Activated CD4-positive, alpha-beta T cell treated with anti-CD3 and anti-CD28 coated beads, Interleukin-2, amount 50 U/mL, for 16 hours (primary cell): Measurements from ENCODE around the gene HMGXB3.

Experiments used
- DNase-seq: peaks from one replicate; pipeline ENCODE4 v3.0.0-alpha.2; 2020

Gene HMGXB3

DNA sequence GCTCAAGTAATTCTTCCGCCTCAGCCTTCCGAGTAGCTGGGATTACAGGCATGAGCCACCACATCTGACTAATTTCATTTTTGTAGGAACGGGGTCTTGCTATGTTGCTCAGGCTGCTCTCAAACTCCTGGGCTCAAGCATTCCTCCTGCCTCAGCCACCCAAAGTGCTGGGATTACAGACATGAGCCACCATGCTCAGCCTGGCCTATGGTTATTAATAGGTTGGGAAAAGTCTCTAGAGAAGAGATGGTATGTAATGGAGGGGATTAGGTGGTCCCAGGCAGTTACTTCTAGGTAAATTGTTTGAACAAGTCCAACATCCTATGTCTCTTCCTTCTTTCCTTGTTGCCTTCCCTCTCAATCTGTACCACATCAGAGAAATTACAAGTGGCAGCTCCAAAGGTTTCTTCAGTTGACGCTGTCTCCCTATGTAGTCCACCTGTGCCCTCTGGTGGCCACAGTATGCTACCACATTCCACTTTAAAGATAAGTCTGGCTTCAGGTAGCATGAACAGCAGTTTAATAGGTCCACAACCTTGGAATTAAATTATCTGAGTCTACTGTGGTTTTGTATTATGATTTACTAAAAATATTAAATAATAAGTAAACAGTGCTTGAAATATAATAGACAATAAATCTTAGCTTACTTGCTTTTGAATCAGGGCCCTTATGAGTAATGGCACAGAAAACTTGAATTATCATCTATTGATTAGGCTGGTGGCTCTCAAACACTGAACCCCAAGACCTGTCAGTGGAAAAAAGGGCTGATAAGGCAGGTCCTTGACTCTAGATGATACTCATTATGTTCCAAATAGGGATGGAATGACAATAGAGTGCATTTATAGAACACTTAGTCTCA, 9.8 kb upstream of the HMGXB3 start:
- peak; percentile 71 for DNase-seq

DNA sequence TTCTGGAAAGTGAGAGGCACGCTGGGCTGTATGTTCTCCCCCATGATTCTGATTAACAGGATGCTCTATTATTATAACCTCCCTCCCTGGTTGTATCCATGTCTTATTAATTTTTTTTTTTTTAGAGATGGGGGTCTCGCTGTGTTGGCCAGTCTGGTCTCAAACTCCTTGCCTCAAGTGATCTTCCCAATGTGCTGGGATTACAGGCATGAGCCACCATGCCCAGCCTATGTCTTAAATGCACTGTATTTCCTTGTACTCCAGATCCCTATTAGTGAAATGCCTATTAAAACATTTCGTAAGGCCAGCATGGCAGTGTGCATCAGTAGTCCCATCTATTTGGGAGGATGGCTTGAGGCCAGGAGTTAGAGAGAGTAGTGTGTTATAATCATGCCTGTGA, 7.1 kb upstream of the HMGXB3 start:
- no peak for DNase-seq

DNA sequence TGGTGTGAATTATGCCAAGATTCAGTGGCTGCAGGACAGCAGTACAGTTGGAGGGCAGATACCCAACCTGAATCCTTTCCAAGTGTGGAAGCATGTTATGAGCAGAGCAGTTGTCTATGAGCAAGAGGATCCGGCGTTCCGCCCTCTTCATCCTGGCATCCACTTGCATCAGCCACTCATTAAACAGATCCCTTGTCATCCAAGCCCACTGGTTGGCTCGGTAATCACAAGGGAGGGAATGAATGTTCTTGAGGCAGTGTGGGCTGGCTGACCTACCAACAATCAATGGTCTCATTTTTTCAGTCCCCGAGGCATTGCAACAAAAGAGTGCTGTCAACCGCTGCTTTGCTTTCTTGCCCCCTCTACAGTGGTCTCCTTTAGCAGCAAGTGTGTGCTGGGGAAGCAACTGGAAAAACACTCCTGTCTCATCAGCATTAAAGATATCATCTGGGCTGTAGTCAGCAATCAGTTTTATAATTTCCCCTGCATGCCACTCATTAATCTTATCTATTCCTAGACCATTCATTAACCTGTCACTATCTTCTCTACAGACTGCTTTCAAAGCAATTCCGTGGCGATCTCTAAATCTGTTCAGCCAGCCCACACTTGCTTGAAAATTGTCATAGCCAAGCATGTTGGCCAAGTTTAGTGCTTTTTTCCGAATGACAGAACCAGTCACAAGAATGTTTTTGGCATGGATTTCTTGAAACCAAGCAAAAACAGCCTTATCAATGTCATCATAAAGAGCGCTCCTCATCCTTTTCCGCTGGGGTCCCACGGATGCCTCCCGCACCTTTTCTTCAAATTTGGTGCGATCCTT, 4.9 kb upstream of the HMGXB3 start:
- no peak for DNase-seq

DNA sequence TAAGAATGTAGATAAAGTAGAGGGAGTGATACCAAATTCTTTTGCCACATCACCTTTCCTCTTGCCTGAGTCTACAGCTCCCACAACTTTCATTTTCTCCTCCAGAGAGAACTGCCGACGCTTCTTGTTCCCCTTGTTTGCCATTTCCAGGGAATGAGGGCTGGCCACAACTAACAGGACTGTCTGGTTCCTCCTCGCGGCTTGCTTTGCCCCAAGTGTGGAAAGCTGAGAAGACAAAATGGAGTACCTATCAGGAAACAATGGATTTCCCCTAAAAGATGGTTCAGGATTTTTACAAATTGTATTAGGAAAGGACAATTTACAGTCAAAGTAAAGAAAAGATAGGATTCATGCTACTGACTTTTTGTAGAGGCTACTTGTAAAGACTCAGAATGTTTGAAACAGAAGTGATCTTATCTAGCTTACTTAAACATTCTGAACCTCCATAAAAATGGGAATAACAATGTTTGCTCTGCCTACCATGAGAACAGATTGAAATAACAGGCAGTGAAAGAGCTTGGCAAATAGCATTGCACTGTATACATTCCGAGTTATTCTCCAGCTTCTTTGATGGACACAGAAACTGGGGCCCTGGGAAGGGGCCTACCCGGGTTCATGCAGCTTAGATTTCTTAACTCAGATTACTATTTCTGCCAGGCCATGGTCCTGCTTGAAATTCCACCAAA, 4.2 kb upstream of the HMGXB3 start:
- no peak for DNase-seq

DNA sequence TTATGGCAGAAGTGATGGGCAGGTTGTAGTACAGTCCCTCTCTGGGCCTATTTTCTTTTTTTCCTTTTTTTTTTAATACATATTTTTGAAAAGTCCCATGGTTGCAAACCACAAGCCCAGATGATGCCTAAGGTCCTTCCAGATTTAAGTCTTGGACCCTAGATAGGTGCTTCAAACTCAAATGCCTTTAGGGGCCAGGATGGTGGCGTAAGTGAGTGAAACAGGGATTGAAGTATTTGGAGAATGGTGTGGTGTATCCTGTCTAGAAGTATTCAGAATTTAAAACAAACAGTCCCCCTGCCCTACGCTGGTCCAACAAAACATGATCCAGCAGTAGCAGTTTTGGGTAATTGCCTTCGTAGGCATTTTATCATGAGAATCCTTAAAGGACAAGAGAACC, 2.3 kb upstream of the HMGXB3 start:
- DNase-seq, result no peak

DNA sequence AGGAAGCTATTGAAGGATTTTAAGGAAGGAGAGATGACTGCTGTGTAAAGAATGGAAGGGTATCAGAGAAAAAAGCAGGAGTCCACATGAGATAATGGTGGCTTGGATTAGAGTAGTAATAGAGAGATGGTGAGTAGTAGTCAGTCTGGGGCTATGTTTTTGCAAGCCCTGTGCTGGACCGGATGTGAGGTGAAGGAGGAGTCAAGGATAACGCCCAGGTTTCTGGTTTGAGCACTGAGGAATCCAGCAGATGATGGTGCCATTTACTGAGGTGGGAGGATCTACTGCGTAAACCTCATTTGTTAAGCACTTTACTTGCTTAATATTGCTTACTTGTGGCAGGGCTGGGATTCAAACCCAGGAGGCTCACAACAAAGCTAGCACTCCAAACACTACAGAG, 1.2 kb upstream of the HMGXB3 start:
- DNase-seq, result no peak

DNA sequence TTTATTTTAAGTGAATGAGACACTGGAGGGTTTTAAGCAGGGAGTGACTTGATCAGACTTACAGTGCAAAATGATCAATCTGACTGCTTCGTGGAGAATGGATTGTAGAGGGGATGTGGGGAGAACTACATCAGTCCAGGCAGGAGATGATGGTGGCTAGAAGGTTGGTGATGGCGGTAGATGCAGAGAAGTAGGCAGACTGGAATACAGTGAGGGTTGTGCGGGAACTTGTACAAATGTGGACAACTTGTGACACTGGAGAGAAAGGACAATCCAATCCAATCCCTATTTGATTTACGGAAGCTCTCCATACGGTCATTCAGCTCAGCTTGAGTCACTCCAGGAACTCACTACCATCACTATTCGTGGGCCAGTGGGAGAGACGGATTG, 678 bp upstream of the HMGXB3 start:
- DNase-seq, result no peak

DNA sequence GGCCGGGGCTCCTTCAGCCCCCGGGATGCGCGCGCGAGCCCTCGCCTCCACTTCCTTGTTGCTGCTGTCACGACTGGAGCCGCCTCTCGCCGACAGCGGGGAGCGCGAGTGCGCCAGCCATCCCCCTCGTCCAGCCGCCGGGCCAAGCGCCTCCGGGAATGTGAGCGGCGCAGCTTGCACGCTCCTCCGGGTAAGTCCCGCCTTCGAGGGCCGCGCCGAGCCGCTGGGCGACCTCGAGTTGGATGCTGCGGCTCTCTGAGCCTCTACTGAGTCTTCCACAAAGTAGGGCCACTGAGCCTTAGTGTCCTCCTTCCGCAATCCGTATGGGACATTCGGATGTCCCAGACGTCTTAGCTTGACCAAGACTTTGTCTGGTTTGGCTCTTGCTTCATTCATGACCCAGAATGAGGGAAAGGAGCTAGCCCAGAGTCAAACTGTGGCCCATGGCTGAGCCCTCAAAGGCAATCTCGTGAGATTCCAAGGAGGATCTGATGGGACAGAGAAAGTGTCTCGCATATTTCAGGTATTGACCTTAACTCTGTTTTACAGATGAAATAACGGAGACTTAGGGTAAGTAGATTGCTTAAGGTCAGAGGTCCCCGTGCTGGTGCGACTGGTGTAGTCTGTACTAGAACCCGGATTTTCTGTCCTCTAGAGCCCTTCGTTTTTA, 586 bp downstream of the HMGXB3 start:
- DNase-seq, result peak; percentile 30

DNA sequence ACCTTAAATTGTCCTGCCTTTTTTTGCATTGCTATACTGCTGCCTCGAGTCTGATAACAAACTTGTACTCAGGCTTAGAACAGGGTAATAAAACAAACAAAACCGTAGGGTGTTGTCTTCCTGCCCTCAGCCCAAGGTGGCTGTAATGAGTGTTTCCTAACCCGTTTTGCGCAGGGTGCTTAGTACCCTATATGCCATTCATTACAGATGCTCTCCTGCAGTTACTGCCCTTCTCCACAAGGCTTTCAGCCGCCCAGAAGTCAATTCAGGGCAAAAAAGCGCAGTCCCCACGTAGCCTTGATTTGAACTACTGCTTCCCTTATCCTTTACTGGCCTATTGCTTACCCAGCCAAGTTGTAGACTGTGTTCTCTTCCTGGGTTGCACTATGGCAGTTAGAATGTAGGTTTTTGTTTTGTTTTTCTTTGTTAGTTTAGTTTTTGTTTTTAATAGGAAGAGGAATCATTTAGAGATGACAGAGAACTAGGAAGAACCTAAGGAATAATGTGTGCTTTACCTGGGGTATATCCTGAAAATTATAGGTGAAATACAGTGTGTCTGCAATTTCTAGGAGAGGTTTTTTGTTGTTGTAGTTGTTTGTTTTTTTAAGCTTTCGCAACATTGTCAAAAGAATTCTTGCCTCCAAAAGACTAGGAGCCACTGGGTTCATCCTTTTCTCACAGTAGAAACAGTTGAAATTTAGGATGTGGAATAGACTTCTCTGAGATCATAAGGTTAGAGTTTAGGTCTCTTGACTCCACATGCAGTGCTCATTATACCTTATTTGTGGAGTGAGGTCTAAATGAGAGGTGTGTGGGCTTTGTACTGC, 1.3 kb downstream of the HMGXB3 start:
- DNase-seq, result peak; percentile 86

DNA sequence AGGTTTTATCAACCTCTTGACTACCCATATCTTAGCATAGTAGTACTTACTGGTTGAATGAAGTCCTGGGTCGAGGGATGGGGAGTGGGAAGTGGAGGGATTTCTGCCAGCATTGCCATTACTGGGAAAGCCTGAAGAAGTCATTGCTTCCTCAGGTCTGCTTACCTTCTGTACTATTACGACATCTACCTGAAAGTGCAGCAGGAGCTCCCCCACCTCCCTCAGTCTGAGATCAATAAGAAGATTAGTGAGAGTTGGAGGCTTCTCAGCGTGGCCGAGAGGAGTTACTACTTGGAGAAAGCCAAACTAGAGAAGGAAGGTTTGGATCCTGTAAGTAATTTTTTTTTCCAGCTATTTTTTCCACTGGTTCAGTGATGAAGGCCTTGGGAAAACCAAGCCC, 5.8 kb downstream of the HMGXB3 start:
- DNase-seq, result no peak

DNA sequence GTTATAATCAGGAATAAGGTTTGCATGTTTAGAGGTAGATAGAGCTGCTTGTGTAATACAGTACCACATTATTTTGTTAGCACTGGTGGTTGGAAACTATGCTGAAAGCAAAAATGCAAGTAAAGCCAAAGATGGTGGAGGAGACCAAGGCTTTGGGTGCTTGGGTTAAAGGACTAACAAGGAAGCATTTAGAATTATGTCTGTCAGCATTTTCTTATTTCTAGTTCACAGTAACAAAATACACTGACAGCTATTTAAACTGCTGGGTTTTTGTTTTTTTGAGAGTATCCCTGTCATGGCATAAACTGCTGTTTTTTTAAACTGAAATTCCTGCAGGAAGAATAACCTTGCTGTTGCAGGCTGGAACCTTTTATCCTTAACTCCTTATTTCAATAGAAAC, 6.5 kb downstream of the HMGXB3 start:
- DNase-seq, result no peak

DNA sequence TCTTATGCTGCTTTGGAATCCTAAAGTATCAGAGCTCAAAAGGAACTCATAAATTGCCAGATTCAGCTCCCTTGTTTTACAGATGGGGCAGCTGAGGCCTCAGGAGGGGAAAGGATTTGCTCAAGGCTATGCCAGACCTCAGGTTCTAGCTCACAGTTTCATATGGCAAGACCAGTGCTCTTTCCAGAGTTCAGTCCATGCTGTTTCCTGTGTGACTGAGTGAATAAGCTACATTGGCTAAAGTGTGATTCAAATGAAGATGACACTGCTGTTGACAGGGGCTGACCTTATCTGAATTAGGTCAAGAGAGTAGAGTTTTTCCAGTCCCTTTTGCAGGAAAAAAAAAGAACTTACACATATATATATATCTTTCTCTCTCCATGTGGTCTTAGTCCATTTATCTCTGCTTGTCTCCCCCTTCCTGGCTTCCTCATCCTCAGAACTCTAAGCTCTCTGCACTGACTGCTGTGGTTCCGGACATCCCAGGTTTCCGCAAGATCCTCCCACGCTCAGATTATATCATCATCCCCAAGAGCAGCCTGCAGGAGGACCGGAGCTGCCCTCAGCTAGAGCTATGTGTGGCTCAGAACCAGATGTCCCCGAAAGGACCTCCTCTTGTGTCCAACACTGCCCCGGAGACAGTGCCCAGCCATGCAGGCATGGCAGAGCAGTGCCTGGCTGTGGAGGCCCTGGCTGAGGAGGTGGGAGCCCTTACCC, 9.3 kb downstream of the HMGXB3 start:
- DNase-seq, result peak; percentile 10

DNA sequence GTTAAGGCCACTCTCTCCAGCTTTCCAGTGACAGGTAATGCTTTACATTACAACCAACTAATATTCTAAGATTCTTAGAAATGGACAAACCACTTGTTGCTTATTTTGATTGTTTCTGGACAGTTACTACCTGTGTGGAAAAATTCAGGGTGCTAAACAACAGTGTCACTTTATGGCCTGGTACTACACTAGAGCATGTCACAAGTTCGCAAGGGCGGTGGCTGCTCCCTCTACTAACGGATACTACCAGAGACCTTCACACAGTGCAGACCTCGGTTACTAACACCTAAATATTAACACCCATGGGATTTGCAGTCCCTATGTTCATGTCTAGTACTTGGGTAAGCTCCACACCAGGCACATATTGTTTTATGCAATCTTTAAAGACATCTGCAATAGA, 13.4 kb downstream of the HMGXB3 start:
- DNase-seq, result no peak

DNA sequence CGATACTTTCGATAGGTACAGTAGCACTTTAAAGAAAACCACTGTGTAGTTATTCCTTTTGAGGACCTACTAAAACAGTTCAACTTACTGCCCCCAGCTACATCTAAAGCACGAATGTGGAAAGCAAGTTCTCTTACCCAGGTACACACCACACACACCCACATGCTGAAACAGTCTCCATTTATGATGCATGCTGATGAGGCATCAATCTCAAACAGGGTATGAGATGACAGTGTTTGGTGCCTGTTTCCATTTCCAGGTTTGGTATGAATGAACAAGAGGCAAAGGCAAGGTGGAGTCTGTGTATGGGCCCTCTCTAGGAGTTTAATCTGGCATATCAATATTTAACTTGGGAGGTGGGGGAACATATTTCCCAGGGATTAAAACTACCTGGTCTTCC, 13.9 kb downstream of the HMGXB3 start:
- no peak for DNase-seq

DNA sequence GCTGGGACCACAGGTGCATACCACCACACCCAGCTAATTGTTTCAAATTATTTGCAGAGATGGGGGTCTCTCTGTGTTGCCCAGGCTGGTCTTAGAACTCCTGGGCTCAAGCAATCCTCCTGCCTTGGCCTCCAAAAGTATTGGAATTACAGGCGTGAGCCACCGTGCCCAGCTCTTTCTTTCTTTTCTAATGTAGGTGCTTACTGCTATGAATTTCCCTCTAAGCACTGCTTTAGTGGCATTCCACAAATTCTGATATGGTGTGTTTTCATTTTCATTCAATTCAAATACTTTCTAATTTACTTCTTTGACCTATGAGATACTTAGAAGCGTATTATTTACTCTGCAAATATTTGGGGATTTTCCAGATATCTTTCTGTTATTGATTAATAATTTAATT, 14.9 kb downstream of the HMGXB3 start:
- no peak for DNase-seq

DNA sequence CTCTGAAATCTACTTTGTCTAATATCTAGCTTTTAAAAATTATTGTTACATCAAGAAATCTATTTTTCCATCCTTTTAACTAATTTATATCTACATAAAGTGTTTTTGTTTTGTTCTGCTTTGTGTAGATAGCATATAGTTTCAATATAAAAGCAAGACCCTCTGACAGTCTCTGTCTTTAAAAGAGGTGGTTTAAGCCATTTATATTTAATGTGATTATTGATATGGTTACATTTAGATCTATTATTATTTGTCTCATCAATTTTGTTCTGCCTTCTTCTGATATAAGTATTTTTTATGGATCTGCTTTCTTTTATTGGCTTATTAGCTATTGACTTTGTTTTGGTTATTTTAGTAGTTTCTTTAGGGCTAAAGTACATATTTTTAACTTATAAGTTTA, 16.0 kb downstream of the HMGXB3 start:
- no peak for DNase-seq

DNA sequence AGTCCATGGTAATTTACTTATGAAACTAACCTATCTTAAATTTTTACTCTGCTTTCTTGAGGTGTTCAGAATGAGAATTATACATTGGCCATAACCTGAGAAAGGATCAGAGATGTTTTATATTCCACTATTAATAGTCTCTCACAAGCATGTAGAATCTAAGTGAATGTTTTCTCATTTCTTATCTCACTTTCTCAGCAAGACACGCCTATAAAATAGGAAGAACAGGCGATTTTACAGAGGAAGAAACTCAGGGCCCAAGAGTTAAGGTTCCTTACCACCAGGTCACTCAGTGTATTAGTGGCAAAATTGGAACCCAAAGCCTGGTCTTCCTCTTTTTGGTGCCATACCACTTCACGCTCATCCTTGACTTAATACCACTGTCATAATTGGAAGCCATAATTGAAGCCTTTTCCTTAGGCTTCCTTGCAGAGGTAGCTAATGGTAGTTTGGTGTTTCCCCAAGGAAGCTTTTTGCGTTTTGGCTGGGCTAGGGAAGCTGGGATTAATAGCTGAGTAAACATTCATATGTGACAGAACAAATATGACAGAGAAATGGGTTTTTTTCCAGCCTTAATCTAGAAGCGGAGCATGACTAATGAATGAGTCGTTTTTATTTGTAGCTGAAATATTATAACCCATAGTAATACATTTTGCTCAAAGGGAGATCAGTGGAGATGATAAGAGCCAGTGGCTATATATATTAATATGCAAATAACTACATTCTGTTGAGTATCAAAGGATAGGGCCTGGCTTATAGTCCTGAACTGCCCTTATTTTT, 16.9 kb downstream of the HMGXB3 start:
- DNase-seq, result no peak

DNA sequence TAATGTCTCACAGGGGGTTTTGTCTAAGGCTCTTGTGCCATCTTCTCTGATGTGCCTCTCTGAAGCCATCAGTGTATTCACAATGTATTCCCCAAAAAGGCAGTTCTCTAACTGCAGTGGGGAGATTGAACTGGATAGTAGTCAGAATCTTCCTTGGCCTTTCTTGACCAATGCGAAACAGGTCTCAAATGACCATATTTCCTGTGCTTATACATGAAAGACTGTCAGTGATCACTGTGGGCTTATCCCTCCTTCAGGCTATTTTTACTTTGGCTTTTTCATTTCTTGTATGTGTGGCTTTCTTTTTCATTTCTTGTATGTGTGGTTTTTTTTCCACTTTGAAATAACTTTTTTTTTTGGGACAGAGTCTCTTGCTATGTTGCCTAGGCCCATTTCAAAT, 19.7 kb downstream of the HMGXB3 start:
- no peak for DNase-seq

DNA sequence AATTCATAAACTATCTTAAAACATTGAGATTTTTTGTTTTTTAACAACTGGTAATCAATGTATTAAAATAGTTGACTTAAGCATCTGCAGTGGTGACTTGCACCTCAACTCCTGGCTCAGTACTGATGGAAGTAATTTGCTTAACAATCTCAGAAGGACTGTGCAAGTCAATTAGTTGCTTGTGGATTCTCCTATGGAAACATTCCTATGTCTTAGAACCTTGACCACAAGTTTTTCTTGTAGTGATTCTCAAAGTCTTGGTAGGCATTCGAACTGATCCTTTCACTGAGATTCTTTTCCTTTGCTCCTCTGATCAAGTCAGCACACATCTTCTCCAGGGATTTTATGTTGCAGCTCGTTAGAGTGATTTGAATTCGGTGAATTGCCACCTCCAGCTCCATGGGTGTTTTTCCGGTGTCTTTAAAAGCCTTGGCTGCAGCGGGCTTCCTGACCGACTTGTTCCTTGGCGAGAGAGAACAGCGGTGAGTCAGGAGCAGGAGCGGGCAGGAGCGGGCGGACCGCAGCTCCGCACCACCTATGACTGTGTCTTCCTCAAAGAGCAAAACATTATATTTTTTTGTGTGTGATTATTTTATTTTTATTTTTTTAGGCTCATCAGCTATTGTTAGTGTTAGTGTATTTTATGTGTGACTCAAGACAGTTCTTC, 21.1 kb downstream of the HMGXB3 start:
- no peak for DNase-seq

DNA sequence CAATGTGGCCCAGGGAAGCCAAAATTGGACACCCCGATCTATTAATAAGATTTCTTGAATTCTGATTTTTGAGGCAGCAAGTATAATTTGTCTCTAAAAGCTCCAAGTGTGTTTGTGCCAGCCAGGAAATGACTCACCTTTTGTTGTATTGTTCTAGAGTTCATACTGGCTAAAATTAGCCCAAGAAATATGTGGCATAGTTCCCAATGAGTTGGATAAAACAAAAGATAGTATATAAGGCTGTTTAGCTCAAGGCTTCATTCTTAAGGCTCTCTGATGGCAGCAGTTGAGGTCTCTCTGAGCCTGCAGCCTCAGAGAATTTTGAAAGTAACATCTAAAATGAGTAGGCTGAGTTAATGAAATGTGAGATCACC, 21.6 kb downstream of the HMGXB3 start:
- no peak for DNase-seq
